HG03354 (cell line): ENCODE results near the gene MGMT.

Experiments
- ATAC-seq: cut with Tn5 transposase; IDR thresholded peaks from one replicate; pipeline ENCODE4 v1.9.1; 2021; ENCODE audit warnings: mild to moderate bottlenecking; ENCODE audit not compliant: unreplicated experiment, poor library complexity, severe bottlenecking

The MGMT gene

GRCh38 chr10:129761981-129762956 lies 295.2 kb downstream of the MGMT start:
- ATAC-seq: no peak

GRCh38 chr10:129764011-129764900 lies 297.2 kb downstream of the MGMT start:
- ATAC-seq: no peak

DNA sequence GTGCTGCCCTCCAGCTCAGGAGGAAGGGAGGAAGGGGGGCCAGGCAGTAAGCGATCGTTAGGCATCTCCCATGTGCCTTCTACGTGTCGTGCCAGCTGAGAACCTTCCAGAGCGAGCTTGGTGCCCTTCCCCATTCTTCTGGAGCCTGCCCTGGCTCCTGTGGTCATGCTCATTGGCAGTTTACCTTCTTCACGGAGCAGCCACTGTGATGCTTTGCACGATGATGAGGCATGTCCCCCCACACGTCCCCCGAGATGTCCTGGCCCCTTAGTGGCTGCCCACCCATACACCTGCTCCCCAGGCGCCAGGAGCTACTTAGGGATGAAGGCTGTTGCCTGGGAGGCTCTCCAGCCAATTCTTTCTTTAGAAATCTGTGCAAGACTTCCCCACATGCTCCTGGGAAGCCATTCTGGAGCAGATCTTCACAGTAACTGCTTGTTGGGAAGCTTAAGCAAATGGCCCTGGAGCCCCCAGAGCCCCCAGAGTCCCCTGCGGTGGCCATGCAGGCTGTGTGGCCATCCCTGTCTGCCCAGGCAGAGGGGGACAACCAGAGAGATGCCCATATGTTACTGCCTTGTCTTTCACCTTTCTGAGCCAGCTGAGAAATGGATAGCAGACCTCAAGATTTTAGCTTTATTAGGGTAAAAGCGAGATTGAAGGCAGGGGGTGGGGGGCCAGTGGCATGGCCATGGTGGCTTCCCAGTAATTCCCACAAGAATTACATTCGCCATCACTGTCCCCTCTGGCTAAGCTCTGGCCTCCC lies 298.0 kb downstream of the MGMT start:
- ATAC-seq: no peak

- no peak for ATAC-seq
Observed at GRCh38 chr10:129765664-129766550, 298.9 kb downstream of the MGMT start.

- no peak for ATAC-seq
Observed at GRCh38 chr10:129766611-129767550, 299.8 kb downstream of the MGMT start.

DNA sequence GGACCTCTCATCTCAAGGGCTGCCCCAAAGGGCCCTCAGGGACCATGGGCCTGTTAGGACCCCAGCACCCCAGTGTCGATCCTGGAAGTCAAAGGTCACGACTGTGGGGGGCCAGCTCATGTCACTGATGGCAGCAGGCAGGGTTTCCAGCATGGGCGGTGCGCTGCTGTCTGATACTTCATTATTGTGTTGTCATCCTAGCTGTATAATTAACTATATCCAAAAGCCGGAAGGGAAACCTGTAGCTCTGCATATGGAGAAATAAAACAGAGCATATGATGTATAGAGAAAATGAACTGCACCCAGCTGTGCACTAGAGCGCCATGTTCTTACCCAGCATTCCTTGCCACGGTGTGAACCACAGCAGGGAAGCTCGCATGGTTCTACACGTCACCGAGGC lies 300.7 kb downstream of the MGMT start:
- no peak for ATAC-seq

- no peak for ATAC-seq
Observed at GRCh38 chr10:129768437-129769355, 301.7 kb downstream of the MGMT start.

DNA sequence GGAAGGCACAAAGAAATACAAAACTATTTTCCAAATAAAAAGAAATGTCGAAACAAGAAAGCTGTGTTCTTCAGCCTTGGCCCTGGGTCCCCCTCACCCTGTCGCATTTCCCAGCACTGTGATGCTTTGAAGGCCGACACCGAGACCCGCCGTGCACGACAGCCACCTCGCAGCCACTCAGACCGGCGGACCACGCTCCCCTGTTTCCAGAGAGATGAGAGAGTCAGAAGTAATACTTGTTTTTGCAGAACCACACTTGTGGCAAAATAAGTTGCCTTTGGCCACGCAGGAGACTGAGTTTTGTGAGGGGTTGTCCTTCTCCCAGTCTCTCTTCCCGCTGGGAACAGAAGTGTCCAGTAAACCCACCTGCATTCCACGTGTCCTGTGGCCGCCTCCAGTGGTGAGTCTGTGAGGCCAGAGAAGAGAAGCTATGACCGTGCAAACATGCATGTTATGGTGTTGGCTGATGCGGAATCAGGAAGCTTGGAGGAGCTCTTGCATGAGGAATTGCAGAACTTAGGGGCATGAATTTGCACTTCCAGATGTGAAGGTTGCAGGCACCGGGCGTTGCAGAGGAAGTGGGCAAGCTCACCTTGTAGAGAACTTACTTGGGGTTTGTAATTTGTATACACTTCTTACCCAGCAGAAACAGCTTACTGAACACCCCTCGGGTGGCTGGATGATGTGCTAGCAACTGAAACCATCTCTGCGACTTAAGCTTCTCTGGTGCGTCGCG lies 302.5 kb downstream of the MGMT start:
- no peak for ATAC-seq

DNA sequence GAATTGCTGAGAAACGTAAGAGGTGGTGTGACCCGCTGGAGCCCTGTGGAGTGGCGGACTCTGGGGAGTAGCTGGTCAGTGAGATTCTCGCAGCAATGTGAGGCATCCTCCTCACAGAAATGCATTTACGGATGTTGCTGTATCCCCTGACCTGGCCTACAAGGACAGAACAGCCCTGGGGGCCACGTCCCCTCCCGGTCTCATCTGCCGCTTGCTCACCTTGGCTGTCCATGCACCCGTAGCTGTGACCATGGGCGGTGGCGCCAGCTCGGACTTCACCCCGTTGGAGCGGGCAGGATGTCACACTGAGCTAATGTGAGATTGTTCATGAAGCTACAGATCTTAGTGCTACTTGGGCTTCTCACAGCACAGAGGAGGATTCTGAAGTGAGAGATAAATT lies 303.2 kb downstream of the MGMT start:
- ATAC-seq: no peak

DNA sequence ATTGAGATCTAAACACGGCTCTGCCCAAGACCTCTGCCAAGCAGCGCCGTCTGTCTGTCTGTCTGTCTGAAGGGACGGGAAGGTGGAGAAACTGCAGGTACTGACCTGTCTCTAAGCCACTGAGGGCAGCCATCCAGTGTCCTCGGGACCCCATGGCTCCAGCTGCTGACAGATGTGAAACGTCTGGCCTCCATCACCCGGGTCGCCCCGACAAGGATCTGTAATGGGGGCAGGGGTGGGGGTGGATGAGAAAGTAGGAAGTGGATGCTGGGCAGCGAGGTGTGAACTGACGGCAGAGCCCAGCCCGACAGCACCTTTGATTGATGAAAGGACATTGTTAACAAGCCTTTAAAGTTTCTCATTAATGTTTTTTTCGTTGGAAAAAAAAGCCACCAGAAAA lies 304.0 kb downstream of the MGMT start:
- ATAC-seq: no peak

DNA sequence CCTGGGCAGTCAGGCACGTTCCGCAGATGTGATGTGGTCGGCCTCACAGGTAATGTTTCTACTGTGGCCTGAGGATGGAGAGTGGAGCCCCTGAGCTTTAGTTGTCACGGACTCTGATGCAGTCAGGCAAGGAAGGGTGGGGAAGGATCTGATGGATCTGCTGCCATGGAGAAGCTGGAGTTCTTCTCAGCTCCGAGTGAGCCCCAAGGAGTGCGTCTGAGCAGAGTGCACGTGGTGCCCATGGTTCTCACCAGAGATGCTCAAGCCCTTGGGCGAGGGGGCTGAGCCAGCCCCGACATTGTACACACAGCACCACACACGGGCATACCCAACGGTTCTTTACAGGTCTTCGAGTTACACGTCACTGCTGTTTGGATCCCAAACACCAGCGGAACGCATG lies 304.5 kb downstream of the MGMT start:
- ATAC-seq: no peak

- ATAC-seq: no peak
Observed at GRCh38 chr10:129771991-129772431, 305.0 kb downstream of the MGMT start.

- ATAC-seq: no peak
Observed at GRCh38 chr10:129772468-129773358, 305.7 kb downstream of the MGMT start.

DNA sequence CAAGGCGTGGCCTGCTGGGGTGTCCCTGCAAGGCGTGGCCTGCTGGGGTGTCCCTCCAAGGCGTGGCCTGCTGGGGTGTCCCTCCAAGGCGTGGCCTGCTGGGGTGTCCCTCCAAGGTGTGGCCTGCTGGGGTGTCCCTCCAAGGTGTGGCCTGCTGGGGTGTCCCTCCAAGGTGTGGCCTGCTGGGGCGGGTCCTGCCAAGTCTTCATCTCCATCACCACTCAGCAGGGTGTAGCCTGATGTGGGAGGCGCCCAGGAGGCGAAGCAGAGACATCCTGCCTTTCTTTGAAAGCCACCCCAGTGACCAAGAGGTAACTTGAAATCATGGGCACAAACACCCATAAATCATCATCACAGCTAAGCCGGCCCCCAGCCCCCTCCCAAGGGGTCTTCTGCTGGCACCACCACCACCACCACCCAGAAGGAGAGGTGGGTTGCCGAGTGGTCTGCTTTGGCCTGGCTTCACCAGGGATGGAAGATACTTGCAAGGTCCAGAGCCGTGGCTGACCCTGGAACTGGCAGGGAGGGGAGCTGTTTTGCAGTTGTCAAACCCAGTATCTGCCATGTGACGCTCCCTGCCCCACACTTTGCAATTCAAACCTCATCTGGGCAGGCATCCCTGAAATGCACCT lies 306.4 kb downstream of the MGMT start:
- no peak for ATAC-seq
